Activated T-helper 1 cell treated with anti-CD3 and anti-CD28 coated beads, Interleukin-12 subunit alpha, Interleukin-12 subunit beta, Interleukin-2, Interleukin-4 antibody, amounts not matched to agents 30 ng/mL and 10 ng/mL and 1 ng/mL, durations not matched to agents 14 hours and 24 hours and 36 hours (primary cell): Measurements from ENCODE around the gene TMIE. TPM values are rescaled to one million over a fixed set of nuclear protein-coding genes. Genes with fewer than 3 reads are reported as not detected.
"Not testable (repeated sequence)": the region's sequence is repeated elsewhere in the genome, so short reads cannot be mapped to it uniquely, and the experiment has no call there.

Source experiments
- DNase-seq: peaks from one replicate; pipeline ENCODE4 v3.0.0; 2021; ENCODE audit warnings: low spot score
- H3K27ac Mint-ChIP-seq: one replicate; pipeline ENCODE4 v1.8.0; 2021; ENCODE audit warnings: mild to moderate bottlenecking, mixed read lengths
- H3K27me3 Mint-ChIP-seq: one replicate; pipeline ENCODE4 v1.8.0; 2022; ENCODE audit warnings: mild to moderate bottlenecking, moderate library complexity, mixed read lengths; ENCODE audit not compliant: insufficient read depth
- H3K36me3 Mint-ChIP-seq: one replicate; pipeline ENCODE4 v1.8.0; 2021; ENCODE audit warnings: low read depth, mixed read lengths
- H3K4me1 Mint-ChIP-seq: one replicate; pipeline ENCODE4 v1.8.0; 2021; ENCODE audit warnings: low read depth, mixed read lengths
- H3K4me3 Mint-ChIP-seq: one replicate; pipeline ENCODE4 v1.8.0; 2021; ENCODE audit warnings: mild to moderate bottlenecking, moderate library complexity, mixed read lengths
- H3K9me3 Mint-ChIP-seq: one replicate; pipeline ENCODE4 v1.8.0; 2021; ENCODE audit warnings: mixed read lengths
- intact Hi-C: fragments of 100-400 bp; cut with micrococcal nuclease; formaldehyde crosslinking; loops from one replicate; pipeline ENCODE4 v1.15.1; 2024
- total RNA-seq: library from RNA; stranded (reverse); gene quantifications from 2 replicates; pipeline ENCODE4 v1.2.3, GENCODE V29; 2022

Gene TMIE
- total RNA-seq, 1 donor from 2014 or later, result not detected

DNA sequence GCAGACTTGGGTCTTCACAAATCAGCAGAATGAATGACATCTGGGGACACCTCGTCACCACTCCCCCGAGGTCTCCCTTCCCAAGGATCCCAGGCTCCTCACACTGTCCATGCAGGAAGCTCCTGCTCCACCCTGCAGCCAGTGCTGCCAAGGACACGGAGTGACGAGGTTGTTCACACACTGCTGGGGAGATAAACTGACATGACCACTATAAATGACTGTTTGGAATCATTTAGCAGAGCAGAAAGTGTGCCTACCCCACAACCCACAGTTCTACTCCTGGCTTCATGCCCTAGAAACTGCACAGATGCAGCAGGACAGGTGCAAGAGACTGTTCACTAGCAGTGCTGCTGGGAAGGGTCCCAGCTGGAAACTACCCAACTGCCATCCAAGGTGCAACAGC, 36.1 kb downstream of the TMIE start:
- Mint-ChIP-seq H3K4me1 (no peaks in the 10 kb centered on the region), H3K27me3 (peaks cover 14% of the 10 kb centered on the region), H3K36me3 (no peaks in the 10 kb centered on the region), H3K27ac (no peak overlapping the region), H3K9me3 (no peaks in the 10 kb centered on the region), H3K4me3 (no peak overlapping the region)
- DNase-seq, result no peak
- intact Hi-C loops, result no loop called here

DNA sequence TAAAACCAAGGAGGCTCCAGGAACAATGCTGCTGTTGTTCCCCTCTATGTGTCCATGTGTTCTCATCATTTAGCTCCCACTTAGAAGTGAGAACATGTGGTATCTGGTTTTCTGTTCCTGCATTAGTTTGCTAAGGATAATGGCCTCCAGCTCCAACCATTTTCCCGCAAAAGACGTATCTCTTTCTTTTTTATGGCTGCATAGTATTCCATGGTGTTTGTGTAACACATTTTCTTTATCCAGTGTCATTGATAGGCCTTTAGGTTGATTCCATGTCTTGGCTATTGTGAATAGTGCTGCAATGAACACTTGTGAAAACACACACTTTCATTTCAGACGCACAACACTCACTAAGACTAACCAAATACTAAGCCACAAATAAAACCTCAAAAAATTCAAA, 38.4 kb downstream of the TMIE start:
- DNase-seq, H3K4me1 Mint-ChIP-seq, H3K27ac Mint-ChIP-seq, H3K4me3 Mint-ChIP-seq, intact Hi-C loops, H3K36me3 Mint-ChIP-seq, H3K9me3 Mint-ChIP-seq: not testable (repeated sequence)
- H3K27me3 Mint-ChIP-seq, result peaks cover 16% of the 10 kb centered on the region

DNA sequence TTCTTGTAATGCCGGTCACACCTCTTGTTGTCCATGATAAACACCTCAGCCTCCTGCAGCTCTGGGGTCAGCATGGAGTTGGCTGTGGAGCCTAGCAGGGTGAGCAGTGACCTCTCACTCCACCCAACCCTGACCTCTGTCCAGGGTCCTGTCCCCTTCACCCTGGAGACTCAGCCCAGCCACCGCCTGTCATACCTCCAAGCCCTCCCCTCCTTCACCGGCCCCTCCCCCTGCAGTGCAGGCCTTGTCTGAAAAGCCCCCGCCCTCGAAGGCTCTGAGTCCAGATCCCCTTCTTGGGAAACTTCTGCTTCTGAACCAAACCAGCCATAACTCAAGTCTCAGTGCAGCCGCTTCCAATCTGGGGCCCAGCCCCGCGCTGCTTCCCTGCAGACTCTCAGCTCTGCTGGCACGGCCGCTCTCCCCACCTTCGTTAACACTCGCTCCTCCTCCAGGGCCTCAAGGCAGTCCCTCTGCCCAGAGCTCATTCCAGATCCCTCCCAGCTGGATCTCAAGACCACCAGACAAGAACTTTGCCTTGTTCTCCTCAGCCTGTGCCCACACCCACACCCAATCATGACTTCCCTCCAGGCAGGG, 41.9 kb downstream of the TMIE start:
- no peak overlapping the region for H3K27ac Mint-ChIP-seq
- no peaks in the 10 kb centered on the region for H3K36me3 Mint-ChIP-seq
- H3K9me3 Mint-ChIP-seq, result no peaks in the 10 kb centered on the region
- no peak for DNase-seq
- no peak overlapping the region for H3K4me3 Mint-ChIP-seq
- H3K4me1 Mint-ChIP-seq, result no peaks in the 10 kb centered on the region
- intact Hi-C loops, result no loop called here
- peaks cover 10% of the 10 kb centered on the region for H3K27me3 Mint-ChIP-seq

DNA sequence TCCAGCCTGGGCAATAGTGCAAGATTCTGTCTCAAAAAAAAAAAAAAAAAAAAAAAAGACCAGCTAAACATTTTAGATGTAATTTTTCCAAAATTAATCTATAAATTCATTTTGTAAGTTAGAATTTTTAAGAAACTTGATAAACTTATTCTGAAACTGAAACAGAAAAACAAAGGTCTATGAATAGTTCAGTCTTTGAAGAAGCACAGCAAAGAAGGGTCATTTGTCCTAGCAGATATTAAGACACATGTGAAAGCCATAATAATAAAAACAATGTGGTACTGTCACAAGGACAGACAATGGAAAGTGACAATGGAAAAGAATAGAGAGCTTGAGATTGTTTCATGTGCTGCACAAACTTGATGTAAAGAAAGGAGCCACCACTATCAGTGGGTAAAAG, 45.5 kb downstream of the TMIE start:
- Mint-ChIP-seq H3K36me3 (no peaks in the 10 kb centered on the region), H3K9me3 (no peaks in the 10 kb centered on the region), H3K4me3 (no peak overlapping the region), H3K27me3 (peaks cover 8% of the 10 kb centered on the region), H3K27ac (no peak overlapping the region), H3K4me1 (no peaks in the 10 kb centered on the region)
- no peak for DNase-seq
- intact Hi-C loops, result no loop called here

- peaks cover 8% of the 10 kb centered on the region for H3K27me3 Mint-ChIP-seq
- no peaks in the 10 kb centered on the region for H3K9me3 Mint-ChIP-seq
- no peak for DNase-seq
- H3K4me3 Mint-ChIP-seq, result no peak overlapping the region
- no peaks in the 10 kb centered on the region for H3K4me1 Mint-ChIP-seq
- intact Hi-C loops, result no loop called here
- H3K36me3 Mint-ChIP-seq, result no peaks in the 10 kb centered on the region
- no peak overlapping the region for H3K27ac Mint-ChIP-seq
These were observed 47.0 kb downstream of the TMIE start for GRCh38 chr3:46748170-46748569.

- Mint-ChIP-seq H3K4me3 (no peak overlapping the region), H3K9me3 (no peaks in the 10 kb centered on the region), H3K4me1 (no peaks in the 10 kb centered on the region), H3K36me3 (no peaks in the 10 kb centered on the region), H3K27ac (no peak overlapping the region), H3K27me3 (peaks cover 6% of the 10 kb centered on the region)
- no peak for DNase-seq
- intact Hi-C loops, result no loop called here
These were observed 47.9 kb downstream of the TMIE start for GRCh38 chr3:46749129-46749528.

DNA sequence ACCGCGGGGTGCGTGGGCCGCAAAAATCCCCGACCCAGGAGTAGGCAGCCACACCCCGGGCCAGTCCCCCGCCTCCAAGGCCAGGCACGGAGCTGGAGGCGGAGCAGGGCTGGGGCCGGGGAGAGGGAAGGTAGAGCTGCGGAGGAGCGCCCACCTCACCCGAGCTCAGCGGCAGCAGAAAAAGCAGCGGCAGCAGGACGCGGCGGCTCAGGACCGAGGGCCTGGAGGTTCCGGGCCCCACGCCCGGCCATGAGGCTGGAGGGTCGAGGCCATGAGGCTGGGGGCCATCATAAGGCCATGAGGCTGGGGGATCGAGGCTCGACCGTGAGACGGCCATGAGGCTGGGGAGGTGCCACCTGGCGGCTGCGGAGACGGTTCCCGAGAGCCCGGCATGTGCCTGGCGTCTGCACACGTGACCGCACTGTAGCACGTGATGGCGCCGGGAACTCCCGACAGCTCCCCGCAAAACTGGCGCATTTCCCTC, 49.4 kb downstream of the TMIE start:
- DNase-seq, result no peak
- H3K9me3 Mint-ChIP-seq, result no peaks in the 10 kb centered on the region
- H3K36me3 Mint-ChIP-seq, result no peaks in the 10 kb centered on the region
- peaks cover 11% of the 10 kb centered on the region for H3K27me3 Mint-ChIP-seq
- H3K4me1 Mint-ChIP-seq, result no peaks in the 10 kb centered on the region
- no peak overlapping the region for H3K4me3 Mint-ChIP-seq
- intact Hi-C loops, result no loop called here
- no peak overlapping the region for H3K27ac Mint-ChIP-seq

DNA sequence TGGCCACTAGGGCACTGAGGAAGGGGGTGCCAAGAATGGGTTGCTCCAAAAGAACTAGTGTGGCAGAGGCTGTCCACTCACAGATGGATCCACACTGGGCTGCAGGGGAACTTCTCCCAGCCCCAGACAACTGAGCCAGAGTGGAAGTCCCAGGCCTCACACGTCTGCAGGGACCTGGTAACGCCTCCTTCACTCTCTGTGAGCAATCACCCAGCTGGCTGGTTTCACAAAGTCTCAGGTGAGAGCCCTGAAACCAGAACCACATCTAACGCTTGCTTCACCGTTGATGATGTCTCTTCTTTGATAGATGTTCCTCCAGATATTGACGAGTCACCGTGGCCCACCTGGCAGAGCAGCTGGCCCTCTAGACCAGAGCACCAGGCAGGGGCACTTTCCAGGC, 51.9 kb downstream of the TMIE start:
- not testable (repeated sequence) for H3K27ac Mint-ChIP-seq

GRCh38 chr3:46755646-46756045, 54.5 kb downstream of the TMIE start:
- Mint-ChIP-seq H3K9me3 (no peaks in the 10 kb centered on the region), H3K4me1 (no peaks in the 10 kb centered on the region), H3K27me3 (peaks cover 14% of the 10 kb centered on the region), H3K27ac (no peak overlapping the region), H3K36me3 (no peaks in the 10 kb centered on the region), H3K4me3 (no peak overlapping the region)
- DNase-seq, result no peak
- intact Hi-C loops, result no loop called here

More for the DNA sequence above, 51.9 kb downstream of the TMIE start:
- H3K4me3 Mint-ChIP-seq, H3K4me1 Mint-ChIP-seq, H3K36me3 Mint-ChIP-seq, intact Hi-C loops, H3K9me3 Mint-ChIP-seq, H3K27me3 Mint-ChIP-seq, DNase-seq: not testable (repeated sequence)

DNA sequence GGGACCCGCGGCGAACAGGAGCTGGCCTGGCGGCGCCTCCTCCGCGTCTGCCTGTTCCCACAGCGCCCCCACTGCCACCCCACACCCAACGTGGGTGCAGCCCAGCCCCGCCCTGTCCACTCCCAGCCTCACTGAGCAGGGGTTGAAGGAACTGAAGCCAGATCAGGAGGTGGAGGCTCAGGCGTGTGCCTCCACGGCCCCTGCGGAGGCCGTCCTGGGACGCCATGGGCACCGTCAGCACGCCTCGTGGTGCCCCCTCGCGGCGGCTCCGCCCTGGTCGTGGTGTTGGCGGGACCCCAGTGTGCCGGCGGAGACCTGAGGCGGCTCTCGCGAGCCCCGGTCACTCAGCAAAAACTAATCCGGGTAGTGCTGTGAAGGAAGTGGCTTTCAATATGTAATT, 55.5 kb downstream of the TMIE start:
- Mint-ChIP-seq H3K27ac (no peak overlapping the region), H3K4me1 (no peaks in the 10 kb centered on the region), H3K9me3 (no peaks in the 10 kb centered on the region), H3K27me3 (peaks cover 11% of the 10 kb centered on the region), H3K4me3 (no peak overlapping the region), H3K36me3 (no peaks in the 10 kb centered on the region)
- DNase-seq, result no peak
- intact Hi-C loops, result no loop called here

GRCh38 chr3:46759239-46760167, 58.3 kb downstream of the TMIE start:
- no peaks in the 10 kb centered on the region for H3K36me3 Mint-ChIP-seq
- peaks cover 15% of the 10 kb centered on the region for H3K27me3 Mint-ChIP-seq
- no peaks in the 10 kb centered on the region for H3K4me1 Mint-ChIP-seq
- DNase-seq, result no peak
- H3K4me3 Mint-ChIP-seq, result no peak overlapping the region
- H3K9me3 Mint-ChIP-seq, result peaks cover 15% of the 10 kb centered on the region
- intact Hi-C loops, result no loop called here
- no peak overlapping the region for H3K27ac Mint-ChIP-seq
